ENCODE measurements around the gene DGKA. TPM values are rescaled to one million over a fixed set of nuclear protein-coding genes. Genes with fewer than 3 reads are reported as not detected.

DGKA gene
- total RNA-seq, 1 donor from 2014 or later: 27.0 TPM

GRCh38 chr12:55893723-55894122 lies 37.2 kb upstream of the DGKA start:
- Histone ChIP-seq H3K9ac (no peak overlapping the region), H3K4me3 (no peak overlapping the region), H3F3A (ENCODE audit: low read depth) (peaks cover 3% of the 10 kb centered on the region), H3K27ac (no peak overlapping the region), H3K4me2 (no peak overlapping the region), H3K9me3 (ENCODE audit: low read depth) (no peaks in the 10 kb centered on the region), H4K20me1 (ENCODE audit: low read depth) (no peaks in the 10 kb centered on the region), H3K4me1 (no peaks in the 10 kb centered on the region), H2AFZ (replicated peaks) (no peak overlapping the region), H3K27me3 (no peaks in the 10 kb centered on the region), H3K36me3 (no peaks in the 10 kb centered on the region), H3K79me2 (ENCODE audit: low read depth) (no peaks in the 10 kb centered on the region)
- Mint-ChIP-seq H3K27ac (no peak overlapping the region), H3K9me3 (no peaks in the 10 kb centered on the region), H3K4me1 (no peaks in the 10 kb centered on the region), H3K4me3 (no peak overlapping the region), H3K36me3 (no peaks in the 10 kb centered on the region), H3K27me3 (ENCODE audit: insufficient read depth, low read depth) (no peaks in the 10 kb centered on the region)
- TF ChIP-seq EZH2 (IDR thresholded peaks at IDR 0.05): no peak
- no peak for TF ChIP-seq CTCF (IDR thresholded peaks at IDR 0.05)
- no peak for TF ChIP-seq EZH2phosphoT487 (IDR thresholded peaks at IDR 0.05)
- no peak for DNase-seq (ENCODE audit: low spot score)

GRCh38 chr12:55899082-55899481 lies 31.9 kb upstream of the DGKA start:
- no peaks in the 10 kb centered on the region for H3K27me3 Mint-ChIP-seq (ENCODE audit: insufficient read depth, low read depth)
- H3K4me1 Mint-ChIP-seq: no peaks in the 10 kb centered on the region
- TF ChIP-seq EZH2 (IDR thresholded peaks at IDR 0.05) (no peak), CTCF (IDR thresholded peaks at IDR 0.05) (no peak), EZH2phosphoT487 (IDR thresholded peaks at IDR 0.05) (no peak)
- Histone ChIP-seq H3F3A (ENCODE audit: low read depth) (peaks cover 10% of the 10 kb centered on the region), H3K27me3 (no peaks in the 10 kb centered on the region), H3K9me3 (ENCODE audit: low read depth) (no peaks in the 10 kb centered on the region), H3K36me3 (no peaks in the 10 kb centered on the region), H2AFZ (replicated peaks) (no peak overlapping the region), H3K4me2 (no peak overlapping the region), H3K9ac (no peak overlapping the region), H4K20me1 (ENCODE audit: low read depth) (no peaks in the 10 kb centered on the region), H3K4me3 (no peak overlapping the region), H3K4me1 (no peaks in the 10 kb centered on the region), H3K27ac (peak overlapping the region; percentile 31), H3K79me2 (ENCODE audit: low read depth) (peaks cover 6% of the 10 kb centered on the region)
- peak overlapping the region; percentile 29 for H3K27ac Mint-ChIP-seq
- H3K9me3 Mint-ChIP-seq: no peaks in the 10 kb centered on the region
- H3K4me3 Mint-ChIP-seq: no peak overlapping the region
- H3K36me3 Mint-ChIP-seq: peaks cover 15% of the 10 kb centered on the region
- DNase-seq (ENCODE audit: low spot score): no peak

GRCh38 chr12:55901881-55902490 lies 29.0 kb upstream of the DGKA start:
- H3K9me3 Mint-ChIP-seq: no peaks in the 10 kb centered on the region
- no peak overlapping the region for H3K27ac Mint-ChIP-seq
- TF ChIP-seq CTCF (IDR thresholded peaks at IDR 0.05): no peak
- TF ChIP-seq EZH2phosphoT487 (IDR thresholded peaks at IDR 0.05): no peak
- TF ChIP-seq EZH2 (IDR thresholded peaks at IDR 0.05): no peak

More at GRCh38 chr12:55901881-55902490, 29.0 kb upstream of the DGKA start:
- Histone ChIP-seq H3K9me3 (ENCODE audit: low read depth) (no peaks in the 10 kb centered on the region), H3K9ac (no peak overlapping the region), H2AFZ (replicated peaks) (no peak overlapping the region), H3K4me1 (no peaks in the 10 kb centered on the region), H3K79me2 (ENCODE audit: low read depth) (peaks cover 27% of the 10 kb centered on the region), H3K4me3 (no peak overlapping the region), H4K20me1 (ENCODE audit: low read depth) (peaks cover 4% of the 10 kb centered on the region), H3F3A (ENCODE audit: low read depth) (peaks cover 10% of the 10 kb centered on the region), H3K4me2 (no peak overlapping the region), H3K27ac (no peak overlapping the region), H3K36me3 (no peaks in the 10 kb centered on the region), H3K27me3 (no peaks in the 10 kb centered on the region)
- H3K36me3 Mint-ChIP-seq: peaks cover 15% of the 10 kb centered on the region
- no peaks in the 10 kb centered on the region for H3K27me3 Mint-ChIP-seq (ENCODE audit: insufficient read depth, low read depth)
- no peak for DNase-seq (ENCODE audit: low spot score)
- no peak overlapping the region for H3K4me3 Mint-ChIP-seq
- H3K4me1 Mint-ChIP-seq: no peaks in the 10 kb centered on the region
